ENCODE measurements around the gene FBXO44.

DNA sequence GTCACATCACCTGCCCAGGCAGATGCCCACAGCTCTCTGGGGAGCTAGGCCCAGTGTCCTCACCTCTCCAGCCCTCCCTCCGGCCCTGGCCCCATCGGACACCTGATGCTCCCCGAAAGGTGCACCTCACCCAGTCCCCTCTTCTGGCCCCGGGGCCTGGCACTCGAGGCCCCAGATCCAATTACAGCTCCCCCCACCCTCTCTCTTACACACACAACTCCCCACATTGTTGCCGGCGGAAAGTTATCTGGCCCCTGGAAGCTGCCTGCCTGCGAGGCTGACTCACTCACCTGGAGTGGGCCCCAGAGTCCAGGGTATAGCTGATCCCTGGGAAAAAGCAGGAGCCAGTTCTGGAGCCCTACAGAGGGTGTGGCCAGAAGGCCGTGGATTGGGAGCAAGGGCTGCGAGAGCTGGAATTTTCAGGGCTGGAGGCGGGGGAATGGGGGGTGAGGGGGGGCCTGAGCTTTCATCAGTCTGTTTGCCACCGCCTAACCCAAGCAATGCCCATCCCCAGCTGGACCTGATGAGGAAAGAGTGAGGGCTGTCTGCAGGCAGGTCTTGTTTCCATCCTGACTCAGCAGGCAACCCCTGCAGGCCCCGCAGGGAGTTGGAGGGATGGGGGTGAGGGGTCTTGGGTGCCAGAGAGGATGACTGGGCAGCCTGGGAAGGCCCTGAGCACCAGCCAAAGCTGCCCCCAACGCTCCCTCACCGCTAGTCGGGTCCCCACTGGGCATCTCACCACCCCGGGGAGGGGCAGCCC is 1.4 kb upstream of the FBXO44 start:
- TF ChIP-seq, protein P1, sequence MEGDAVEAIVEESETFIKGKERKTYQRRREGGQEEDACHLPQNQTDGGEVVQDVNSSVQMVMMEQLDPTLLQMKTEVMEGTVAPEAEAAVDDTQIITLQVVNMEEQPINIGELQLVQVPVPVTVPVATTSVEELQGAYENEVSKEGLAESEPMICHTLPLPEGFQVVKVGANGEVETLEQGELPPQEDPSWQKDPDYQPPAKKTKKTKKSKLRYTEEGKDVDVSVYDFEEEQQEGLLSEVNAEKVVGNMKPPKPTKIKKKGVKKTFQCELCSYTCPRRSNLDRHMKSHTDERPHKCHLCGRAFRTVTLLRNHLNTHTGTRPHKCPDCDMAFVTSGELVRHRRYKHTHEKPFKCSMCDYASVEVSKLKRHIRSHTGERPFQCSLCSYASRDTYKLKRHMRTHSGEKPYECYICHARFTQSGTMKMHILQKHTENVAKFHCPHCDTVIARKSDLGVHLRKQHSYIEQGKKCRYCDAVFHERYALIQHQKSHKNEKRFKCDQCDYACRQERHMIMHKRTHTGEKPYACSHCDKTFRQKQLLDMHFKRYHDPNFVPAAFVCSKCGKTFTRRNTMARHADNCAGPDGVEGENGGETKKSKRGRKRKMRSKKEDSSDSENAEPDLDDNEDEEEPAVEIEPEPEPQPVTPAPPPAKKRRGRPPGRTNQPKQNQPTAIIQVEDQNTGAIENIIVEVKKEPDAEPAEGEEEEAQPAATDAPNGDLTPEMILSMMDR (IDR thresholded peaks at IDR 0.05; ENCODE audit: low read length), result no peak
- TF ChIP-seq EZH2 (IDR thresholded peaks at IDR 0.05; ENCODE audit: borderline replicate concordance, low read length), result no peak
